ENCODE measurements around the gene FAM117B. TPM values are rescaled to one million over a fixed set of nuclear protein-coding genes. Genes with fewer than 3 reads are reported as not detected.

The FAM117B gene
- total RNA-seq, 2 experiments from 2014 or later: 46.8 to 50.4 TPM

DNA sequence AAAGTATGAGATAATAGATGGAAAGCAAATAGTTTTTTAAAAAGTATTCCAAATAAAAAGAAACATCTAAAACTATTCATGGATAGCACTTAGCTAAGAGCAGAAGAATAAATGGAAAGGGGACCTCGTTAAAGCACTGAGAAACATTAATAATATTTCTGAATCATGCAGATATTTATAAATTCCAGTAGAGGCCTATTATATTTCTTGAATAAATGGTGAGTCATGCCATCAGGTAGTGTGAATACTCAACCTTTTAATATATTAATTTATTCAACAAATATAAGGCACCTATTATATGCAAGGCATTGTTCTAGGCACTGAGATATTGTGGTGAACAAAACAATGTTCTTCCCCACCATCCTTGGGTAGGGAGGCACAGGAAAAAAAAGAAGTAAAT is 183.0 kb downstream of the FAM117B start:
- Mint-ChIP-seq H3K9me3 (peaks cover 3% of the 10 kb centered on the region), H3K4me1 (ENCODE audit: low read depth) (no peaks in the 10 kb centered on the region), H3K4me3 (no peak overlapping the region), H3K27ac (no peak overlapping the region), H3K36me3 (ENCODE audit: low read depth) (peaks cover 13% of the 10 kb centered on the region), H3K27me3 (no peaks in the 10 kb centered on the region)
- ChIA-PET CTCF (no interaction called here), POLR2A (no interaction called here)
- DNase-seq: no peak
- intact Hi-C loops (cut with DNase I, micrococcal nuclease): no loop called here
- TF ChIP-seq, protein P1, sequence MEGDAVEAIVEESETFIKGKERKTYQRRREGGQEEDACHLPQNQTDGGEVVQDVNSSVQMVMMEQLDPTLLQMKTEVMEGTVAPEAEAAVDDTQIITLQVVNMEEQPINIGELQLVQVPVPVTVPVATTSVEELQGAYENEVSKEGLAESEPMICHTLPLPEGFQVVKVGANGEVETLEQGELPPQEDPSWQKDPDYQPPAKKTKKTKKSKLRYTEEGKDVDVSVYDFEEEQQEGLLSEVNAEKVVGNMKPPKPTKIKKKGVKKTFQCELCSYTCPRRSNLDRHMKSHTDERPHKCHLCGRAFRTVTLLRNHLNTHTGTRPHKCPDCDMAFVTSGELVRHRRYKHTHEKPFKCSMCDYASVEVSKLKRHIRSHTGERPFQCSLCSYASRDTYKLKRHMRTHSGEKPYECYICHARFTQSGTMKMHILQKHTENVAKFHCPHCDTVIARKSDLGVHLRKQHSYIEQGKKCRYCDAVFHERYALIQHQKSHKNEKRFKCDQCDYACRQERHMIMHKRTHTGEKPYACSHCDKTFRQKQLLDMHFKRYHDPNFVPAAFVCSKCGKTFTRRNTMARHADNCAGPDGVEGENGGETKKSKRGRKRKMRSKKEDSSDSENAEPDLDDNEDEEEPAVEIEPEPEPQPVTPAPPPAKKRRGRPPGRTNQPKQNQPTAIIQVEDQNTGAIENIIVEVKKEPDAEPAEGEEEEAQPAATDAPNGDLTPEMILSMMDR (IDR thresholded peaks at IDR 0.05): no peak
- no peak for ATAC-seq (ENCODE audit: poor library complexity)
- H3K9me3 ChIP-seq (ENCODE audit: control insufficient read depth in 1 of 2, insufficient read depth in 1 of 2, low read length in 2 of 2): peaks cover 0 to 8% of the 10 kb centered on the region in 2 experiments
- H3K27ac ChIP-seq (ENCODE audit: low read depth in 1 of 2, low read length in 2 of 2): no peak overlapping the region
- no peak overlapping the region for H3K4me3 ChIP-seq (ENCODE audit: low read length)
- no peaks in the 10 kb centered on the region for H3K27me3 ChIP-seq (ENCODE audit: control insufficient read depth in 1 of 2, insufficient read depth in 2 of 2, low read length in 2 of 2)
- H3K36me3 ChIP-seq (ENCODE audit: insufficient read depth, low read length): no peaks in the 10 kb centered on the region
- no peaks in the 10 kb centered on the region for H3K4me1 ChIP-seq (ENCODE audit: insufficient read depth, low read length)

DNA sequence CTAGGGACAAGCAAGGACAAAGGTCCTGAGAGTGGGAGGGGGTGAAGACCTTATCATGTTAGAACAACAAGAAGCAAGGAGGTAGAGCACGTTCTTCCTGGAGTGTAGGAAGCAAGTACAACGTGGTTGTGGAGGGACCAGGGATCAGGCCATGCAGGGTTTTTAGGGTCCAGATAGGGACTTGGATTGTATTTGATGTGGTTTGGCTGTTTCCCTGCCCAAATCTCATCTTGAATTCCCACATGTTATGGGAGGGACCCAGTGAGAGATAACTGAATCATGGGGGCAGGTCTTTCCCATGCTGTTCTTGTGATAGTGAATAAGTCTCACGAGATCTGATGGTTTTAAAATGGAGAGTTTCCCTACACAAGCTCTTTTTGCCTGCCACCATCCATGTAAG is 183.6 kb downstream of the FAM117B start:
- CTCF ChIA-PET: no interaction called here
- Mint-ChIP-seq H3K36me3 (ENCODE audit: low read depth) (peaks cover 13% of the 10 kb centered on the region), H3K27ac (no peak overlapping the region), H3K4me3 (no peak overlapping the region), H3K4me1 (ENCODE audit: low read depth) (no peaks in the 10 kb centered on the region), H3K9me3 (peaks cover 3% of the 10 kb centered on the region), H3K27me3 (no peaks in the 10 kb centered on the region)
- DNase-seq (no peak), ATAC-seq (ENCODE audit: poor library complexity) (no peak)
- TF ChIP-seq, protein P1 (IDR thresholded peaks at IDR 0.05): no peak
- peaks cover 0 to 8% of the 10 kb centered on the region in 2 experiments for H3K9me3 ChIP-seq (ENCODE audit: control insufficient read depth in 1 of 2, insufficient read depth in 1 of 2, low read length in 2 of 2)
- H3K4me3 ChIP-seq (ENCODE audit: low read length): no peak overlapping the region
- intact Hi-C loops (cut with DNase I, micrococcal nuclease): no loop called here
- H3K4me1 ChIP-seq (ENCODE audit: insufficient read depth, low read length): no peaks in the 10 kb centered on the region
- H3K27me3 ChIP-seq (ENCODE audit: control insufficient read depth in 1 of 2, insufficient read depth in 2 of 2, low read length in 2 of 2): no peaks in the 10 kb centered on the region
- POLR2A ChIA-PET: no interaction called here
- no peak overlapping the region for H3K27ac ChIP-seq (ENCODE audit: low read depth in 1 of 2, low read length in 2 of 2)
- no peaks in the 10 kb centered on the region for H3K36me3 ChIP-seq (ENCODE audit: insufficient read depth, low read length)

Other genes starting within 250 kb of the FAM117B start
- gene ICA1L, start 236.8 kb downstream of the FAM117B start, total RNA-seq: 1 to 10 TPM; 1.5 to 1.6 TPM